Lung (tissue), 12 donors: ENCODE measurements around the gene TNFRSF21. TPM values are rescaled to one million over a fixed set of nuclear protein-coding genes. Genes with fewer than 3 reads are reported as not detected.

Experiments
- ATAC-seq: fragments of 200-7000 bp; cut with Tn5 transposase; one replicate; pipeline ENCODE4 v1.9.1; 2020; ENCODE audit warnings: moderate number of reproducible peaks; ENCODE audit not compliant: insufficient read depth, low FRiP score
- DNase-seq, 3 donors: peaks; one replicate each; pipeline ENCODE4 v3.0.0-alpha.2; 2013 to 2017
- H3K27ac ChIP-seq, 2 donors: one replicate each; pipeline ENCODE4 v1.5.1; 2013; ENCODE audit warnings: mild to moderate bottlenecking in 2 of 2, moderate library complexity in 2 of 2, control low read depth in 1 of 2, inconsistent platforms in 1 of 2, low read depth in 1 of 2, low read length in 1 of 2
- H3K27me3 ChIP-seq, 3 donors: one replicate each; pipeline ENCODE4 v1.5.1; 2013; ENCODE audit warnings: low read length in 2 of 3; ENCODE audit not compliant: control insufficient read depth in 3 of 3, insufficient read depth in 3 of 3
- H3K36me3 ChIP-seq, 4 donors: one replicate each; pipeline ENCODE4 v1.5.1; 2013; ENCODE audit warnings: low read length in 4 of 4, mild to moderate bottlenecking in 1 of 4, moderate library complexity in 1 of 4; ENCODE audit not compliant: control insufficient read depth in 4 of 4, insufficient read depth in 4 of 4
- H3K4me1 ChIP-seq, 5 donors: one replicate each; pipeline ENCODE4 v1.5.1; 2013; ENCODE audit warnings: low read length in 5 of 5, mild to moderate bottlenecking in 2 of 5, moderate library complexity in 1 of 5; ENCODE audit not compliant: control insufficient read depth in 5 of 5, insufficient read depth in 5 of 5
- H3K4me3 ChIP-seq: one replicate; pipeline ENCODE4 v1.5.1; 2013; ENCODE audit warnings: mild to moderate bottlenecking, control low read depth, moderate library complexity
- H3K9ac ChIP-seq, 2 donors: one replicate each; pipeline ENCODE4 v1.5.1; 2013; ENCODE audit warnings: low read length in 2 of 2, control low read depth in 1 of 2; ENCODE audit not compliant: insufficient read depth in 1 of 2
- H3K9me3 ChIP-seq, 4 donors: one replicate each; pipeline ENCODE4 v1.5.1; 2013; ENCODE audit warnings: low read length in 3 of 4, mild to moderate bottlenecking in 1 of 4, moderate library complexity in 1 of 4; ENCODE audit not compliant: control insufficient read depth in 4 of 4, insufficient read depth in 3 of 4
- CTCF ChIP-seq: IDR thresholded peaks from 2 replicates; pipeline ENCODE4 v1.5.1; 2012; ENCODE audit warnings: mild to moderate bottlenecking; ENCODE audit errors: control extremely low read depth, extremely low read depth
- WGBS, 2 donors: extraction: QIAGEN DNeasy Blood & Tissue Kit; methylation state at CpG; one replicate each; pipeline ENCODE4 v1.1.7; 2013; 5-methylcytosine and 5-hydroxymethylcytosine counted together
- polyA plus RNA-seq, 2 donors: library from polyadenylated mRNA; stranded (reverse); fragments of 200-250 nt; gene quantifications; one replicate each; pipeline ENCODE4 v1.2.1, GENCODE V29; 2013
- total RNA-seq, 2 donors: library from RNA; depleted of rRNA in 1 of 2; stranded (reverse); fragments of >200 nt in 1 of 2; gene quantifications; one replicate each; pipeline ENCODE4 v1.2.1, GENCODE V29; 2014 to 2021
- donor health status: control.
- donor health status: control.
- donor health status: Bipolar disorder and iron deficiency.
- donor health status: healthy.
- donor health status: DM: yes; HTN: yes; CAD: no.

Gene TNFRSF21
- total and polyA plus RNA-seq, 4 donors, result 11.1 to 36.6 (median 24.5) TPM

GRCh38 chr6:47288267-47289090, 21.2 kb downstream of the TNFRSF21 start:
- Histone ChIP-seq H3K4me1 (no peaks in the 10 kb centered on the region), H3K36me3 (peaks cover 0 to 7% (median 0%) of the 10 kb centered on the region in 4 donors), H3K4me3 (no peak overlapping the region), H3K9ac (no peak overlapping the region), H3K9me3 (peaks cover 0 to 3% (median under 1%) of the 10 kb centered on the region in 4 donors), H3K27me3 (no peaks in the 10 kb centered on the region), H3K27ac (no peak overlapping the region)
- ATAC-seq (no peak), DNase-seq (no peak)
- 79 to 85% methylated on average over 7 of the region's 7 CpGs for whole genome bisulfite sequencing, 2 donors
- no peak for TF ChIP-seq CTCF

- ATAC-seq (no peak), DNase-seq (no peak)
- Histone ChIP-seq H3K27me3 (no peaks in the 10 kb centered on the region), H3K27ac (no peak overlapping the region), H3K9ac (no peak overlapping the region), H3K4me3 (no peak overlapping the region), H3K9me3 (peaks cover 0 to 3% (median under 1%) of the 10 kb centered on the region in 4 donors), H3K4me1 (no peaks in the 10 kb centered on the region), H3K36me3 (peaks cover 0 to 7% (median 0%) of the 10 kb centered on the region in 4 donors)
- 97 to 98% methylated on average over 7 of the region's 7 CpGs for WGBS, 2 donors
- no peak for TF ChIP-seq CTCF
Measured at GRCh38 chr6:47286301-47286700, 23.4 kb downstream of the TNFRSF21 start.

DNA sequence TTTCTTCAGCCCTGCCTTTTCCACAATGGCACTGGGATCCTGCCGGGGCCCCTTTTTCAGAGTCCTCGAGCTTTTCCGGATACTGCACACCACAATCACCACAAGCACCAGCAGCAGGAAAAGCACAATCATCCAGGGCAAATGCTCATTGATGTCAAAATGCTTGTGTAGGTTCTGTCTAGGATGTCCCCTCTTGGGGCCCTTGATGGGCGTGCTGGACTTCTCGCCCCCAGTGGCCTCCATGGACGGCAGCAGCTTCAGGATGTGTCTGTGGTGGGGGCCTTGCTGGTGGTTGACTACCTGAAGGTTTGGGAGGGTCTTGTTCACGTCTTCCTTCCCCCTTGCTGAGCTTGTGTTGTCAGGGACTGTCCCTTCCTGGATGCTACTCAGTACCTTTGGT, 25.7 kb downstream of the TNFRSF21 start:
- no peaks in the 10 kb centered on the region for H3K9me3 ChIP-seq
- ATAC-seq, result no peak
- TF ChIP-seq CTCF, result no peak
- H3K36me3 ChIP-seq, result peaks cover 0 to 7% (median 0%) of the 10 kb centered on the region in 4 donors
- no peak for DNase-seq
- no peaks in the 10 kb centered on the region for H3K27me3 ChIP-seq
- no peak overlapping the region for H3K27ac ChIP-seq
- no peak overlapping the region for H3K9ac ChIP-seq
- WGBS, 2 donors, result 92 to 96% methylated on average over 7 of the region's 7 CpGs
- peaks cover 0 to 1% (median 0%) of the 10 kb centered on the region in 5 donors for H3K4me1 ChIP-seq
- no peak overlapping the region for H3K4me3 ChIP-seq
